HEK293T (cell line): ENCODE results near the gene TMEM179.
"Not testable (repeated sequence)": the region's sequence is repeated elsewhere in the genome, so short reads cannot be mapped to it uniquely, and the experiment has no call there.

Experiments
- CTCF ChIA-PET: fragments of 350-600 bp; formaldehyde crosslinking; extraction: SDS; loops from one replicate; lab custom pipeline; 2021; ENCODE audit warnings: antibody characterized with exemption, inconsistent platforms; lab: Yijun Ruan, JAX
- POLR2A ChIA-PET: fragments of 350-600 bp; formaldehyde crosslinking; extraction: SDS; loops from one replicate; lab custom pipeline; 2020; ENCODE audit warnings: antibody characterized with exemption, inconsistent platforms; lab: Yijun Ruan, JAX
- DNase-seq: peaks from one replicate; pipeline ENCODE4 v3.0.0; 2012; ENCODE audit warnings: mixed read lengths; ENCODE audit errors: extremely low spot score
- ARNT ChIP-seq: fragments of 450-650 bp; IDR thresholded peaks from 2 replicates; pipeline ENCODE4 v1.6.1; 2017; ENCODE audit warnings: mild to moderate bottlenecking
- BHLHE40 ChIP-seq: fragments of 450-650 bp; IDR thresholded peaks from 2 replicates; pipeline ENCODE4 v1.6.1; 2016; ENCODE audit warnings: mild to moderate bottlenecking, moderate library complexity, borderline replicate concordance
- CTBP1 ChIP-seq: fragments of 450-650 bp; IDR thresholded peaks from 2 replicates; pipeline ENCODE4 v1.6.1; 2016; ENCODE audit warnings: borderline replicate concordance
- ELF4 ChIP-seq: fragments of 450-650 bp; IDR thresholded peaks from 2 replicates; pipeline ENCODE4 v1.6.1; 2017; ENCODE audit warnings: antibody characterized with exemption
- FOXA1 ChIP-seq: fragments of 450-650 bp; IDR thresholded peaks from 2 replicates; pipeline ENCODE4 v1.6.1; 2016; ENCODE audit warnings: mild to moderate bottlenecking
- FOXK2 ChIP-seq: fragments of 450-650 bp; IDR thresholded peaks from 2 replicates; pipeline ENCODE4 v1.6.1; 2016; ENCODE audit warnings: mild to moderate bottlenecking
- FOXM1 ChIP-seq: fragments of 450-650 bp; IDR thresholded peaks from 2 replicates; pipeline ENCODE4 v1.6.1; 2017; ENCODE audit warnings: mild to moderate bottlenecking, borderline replicate concordance
- HDGF ChIP-seq: fragments of 450-650 bp; IDR thresholded peaks from 2 replicates; pipeline ENCODE4 v1.6.1; 2017; ENCODE audit warnings: antibody characterized with exemption, borderline replicate concordance
- L3MBTL2 ChIP-seq: fragments of 450-650 bp; conservative IDR thresholded peaks from 2 replicates; pipeline ENCODE4 v1.6.1; 2016; ENCODE audit warnings: mild to moderate bottlenecking
- LEF1 ChIP-seq: fragments of 450-650 bp; IDR thresholded peaks from 2 replicates; pipeline ENCODE4 v1.6.1; 2017; ENCODE audit warnings: mild to moderate bottlenecking, borderline replicate concordance
- NFRKB ChIP-seq: fragments of 450-650 bp; IDR thresholded peaks from 2 replicates; pipeline ENCODE4 v1.6.1; 2016; ENCODE audit warnings: mild to moderate bottlenecking, moderate library complexity
- SP1 ChIP-seq: fragments of 450-650 bp; IDR thresholded peaks from 2 replicates; pipeline ENCODE4 v1.6.1; 2017
- SUZ12 ChIP-seq: fragments of 450-650 bp; IDR thresholded peaks from 2 replicates; pipeline ENCODE4 v1.6.1; 2016; ENCODE audit warnings: mild to moderate bottlenecking
- TARDBP ChIP-seq: fragments of 450-650 bp; IDR thresholded peaks from 2 replicates; pipeline ENCODE4 v1.6.1; 2016
- ZNF384 ChIP-seq: fragments of 450-650 bp; IDR thresholded peaks from 2 replicates; pipeline ENCODE4 v1.6.1; 2016
- TF ChIP-seq, protein P1 (sequence below): fragments of 450-650 bp; IDR thresholded peaks from 2 replicates; pipeline ENCODE4 v1.6.1; 2016

The TMEM179 gene

DNA sequence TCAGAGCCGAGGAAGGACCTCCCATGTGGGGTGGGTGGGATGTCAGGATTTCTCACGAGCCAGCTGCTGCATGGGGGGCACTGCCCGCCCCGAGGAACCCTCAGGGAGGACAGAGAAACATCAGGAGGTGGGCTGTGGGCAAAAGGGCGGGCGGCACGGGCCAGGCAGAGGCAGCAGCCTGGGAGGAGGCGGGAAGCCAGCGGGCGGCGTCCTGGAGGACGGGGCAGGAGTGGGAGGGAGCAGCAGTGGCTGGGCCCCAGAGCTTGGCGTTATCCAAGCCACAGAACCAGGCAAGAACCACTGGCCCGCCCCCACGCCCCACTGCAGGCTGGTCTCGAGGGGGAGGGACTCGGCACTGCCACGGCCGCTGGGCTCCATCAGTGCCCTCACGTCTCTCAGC is 22.6 kb downstream of the TMEM179 start:
- ChIA-PET CTCF (interaction anchor here (0.7 kb wide), 1 partner anchor 17 kb away, joined by 3 read pairs; no protein-coding TSS in a partner anchor), POLR2A (no interaction called here)
- no peak for DNase-seq
- TF ChIP-seq CTBP1 (no peak), LEF1 (no peak)

- no peak for DNase-seq
- ChIA-PET CTCF (no interaction called here), POLR2A (no interaction called here)
- TF ChIP-seq ARNT = no peak
- TF ChIP-seq ELF4 = no peak
- no peak for TF ChIP-seq LEF1
- TF ChIP-seq, protein P1, sequence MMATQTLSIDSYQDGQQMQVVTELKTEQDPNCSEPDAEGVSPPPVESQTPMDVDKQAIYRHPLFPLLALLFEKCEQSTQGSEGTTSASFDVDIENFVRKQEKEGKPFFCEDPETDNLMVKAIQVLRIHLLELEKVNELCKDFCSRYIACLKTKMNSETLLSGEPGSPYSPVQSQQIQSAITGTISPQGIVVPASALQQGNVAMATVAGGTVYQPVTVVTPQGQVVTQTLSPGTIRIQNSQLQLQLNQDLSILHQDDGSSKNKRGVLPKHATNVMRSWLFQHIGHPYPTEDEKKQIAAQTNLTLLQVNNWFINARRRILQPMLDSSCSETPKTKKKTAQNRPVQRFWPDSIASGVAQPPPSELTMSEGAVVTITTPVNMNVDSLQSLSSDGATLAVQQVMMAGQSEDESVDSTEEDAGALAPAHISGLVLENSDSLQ = no peak
- TF ChIP-seq TARDBP = no peak
- TF ChIP-seq FOXM1 = no peak
- no peak for TF ChIP-seq L3MBTL2
- no peak for TF ChIP-seq FOXK2
- TF ChIP-seq FOXA1 = no peak
- TF ChIP-seq ZNF384 = no peak
- TF ChIP-seq SUZ12 = no peak
- no peak for TF ChIP-seq NFRKB
- no peak for TF ChIP-seq HDGF
Observed at GRCh38 chr14:104581521-104581920, 23.1 kb downstream of the TMEM179 start.

- CTCF ChIA-PET = no interaction called here
- POLR2A ChIA-PET = no interaction called here
- DNase-seq = no peak
- TF ChIP-seq CTBP1 (no peak), FOXK2 (no peak), SP1 (no peak), TARDBP (no peak), NFRKB (no peak), HDGF (no peak), ELF4 (no peak), FOXM1 (no peak), SUZ12 (no peak), BHLHE40 (no peak), ZNF384 (no peak), L3MBTL2 (no peak)
- TF ChIP-seq, protein P1 = no peak
Observed at GRCh38 chr14:104580961-104581360, 23.6 kb downstream of the TMEM179 start.

DNA sequence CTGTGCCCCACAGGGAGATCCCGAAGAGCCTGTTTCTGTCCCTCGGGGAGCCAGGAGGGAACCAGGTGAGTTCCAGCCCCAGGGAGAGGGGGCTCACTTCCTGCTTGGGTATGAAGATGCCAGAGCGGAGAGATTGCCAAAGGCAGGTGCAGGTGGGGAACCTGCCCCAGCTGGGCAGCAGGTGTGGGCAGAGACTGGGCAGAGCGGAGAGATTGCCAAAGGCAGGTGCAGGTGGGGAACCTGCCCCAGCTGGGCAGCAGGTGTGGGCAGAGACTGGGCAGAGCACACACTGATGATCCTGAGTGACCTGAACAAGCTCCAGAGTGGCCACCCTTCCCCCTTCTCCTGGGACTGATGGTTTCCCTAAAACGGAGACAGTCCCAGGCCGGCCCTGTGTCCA is 24.6 kb downstream of the TMEM179 start:
- CTCF ChIA-PET = not testable (repeated sequence)

DNA sequence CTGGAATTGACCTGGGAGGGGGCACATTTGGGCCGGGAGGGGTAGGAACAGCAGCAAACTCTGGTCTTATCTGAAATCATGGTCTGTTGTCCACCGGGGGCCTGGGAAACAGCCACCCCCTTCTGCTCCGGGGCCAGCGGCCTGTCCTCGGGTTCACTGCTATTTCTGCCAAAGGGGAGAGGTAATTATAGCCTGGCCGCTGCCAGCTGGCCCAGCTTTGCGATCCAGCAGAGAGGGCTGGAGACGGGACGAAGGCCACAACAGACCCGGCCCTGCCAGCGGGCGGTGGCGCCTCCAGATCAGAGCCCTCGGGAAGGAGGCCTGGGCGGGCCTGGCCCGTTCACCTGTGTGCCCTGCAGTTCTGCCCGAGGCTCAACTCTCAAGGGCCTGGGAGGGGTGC is 25.1 kb downstream of the TMEM179 start, which contains the start of gene C14orf180:
Gene C14orf180, plus strand, starts transcription at position 258 of the 400 bp plus-strand sequence. CDS start 6,667 bp downstream, outside the sequence.
- no peak for DNase-seq
- TF ChIP-seq LEF1 (no peak), SUZ12 (no peak), BHLHE40 (no peak), SP1 (no peak), FOXA1 (no peak), ZNF384 (no peak), CTBP1 (no peak), NFRKB (no peak), ELF4 (no peak), ARNT (no peak), HDGF (no peak)
- TF ChIP-seq, protein P1 = no peak
- POLR2A ChIA-PET = no interaction called here
- CTCF ChIA-PET = no interaction called here

More for the DNA sequence above, 24.6 kb downstream of the TMEM179 start:
- POLR2A ChIA-PET, DNase-seq: not testable (repeated sequence)

- TF ChIP-seq SUZ12 (no peak), ELF4 (no peak), SP1 (no peak), BHLHE40 (no peak), FOXM1 (no peak), CTBP1 (no peak), ARNT (no peak), FOXA1 (no peak), FOXK2 (no peak), TARDBP (no peak), HDGF (no peak), L3MBTL2 (no peak), NFRKB (no peak), LEF1 (no peak), ZNF384 (no peak)
- TF ChIP-seq, protein P1 = no peak
- CTCF ChIA-PET = interaction anchor here (1.2 kb wide), 1 partner anchor 34 kb away, joined by 3 read pairs; no protein-coding TSS in a partner anchor
- POLR2A ChIA-PET = no interaction called here
- no peak for DNase-seq
Observed at GRCh38 chr14:104578321-104578720, 26.3 kb downstream of the TMEM179 start.
